Dedifferentiated amniotic fluid mesenchymal stem cell (primary cell): ENCODE results near the gene SLC35F6.
"Not testable (repeated sequence)": the region's sequence is repeated elsewhere in the genome, so short reads cannot be mapped to it uniquely, and the experiment has no call there.

Source experiments
- DNase-seq: peaks from one replicate; pipeline ENCODE4 v3.0.0-alpha.2; 2016; ENCODE audit errors: extremely low spot score

Gene SLC35F6

GRCh38 chr2:26756337-26756736, 7.7 kb upstream of the SLC35F6 start:
- no peak for DNase-seq

GRCh38 chr2:26757873-26758789, 6.0 kb upstream of the SLC35F6 start:
- DNase-seq: peak; percentile 96

- DNase-seq: no peak
Observed at GRCh38 chr2:26758790-26759321, 5.2 kb upstream of the SLC35F6 start.

DNA sequence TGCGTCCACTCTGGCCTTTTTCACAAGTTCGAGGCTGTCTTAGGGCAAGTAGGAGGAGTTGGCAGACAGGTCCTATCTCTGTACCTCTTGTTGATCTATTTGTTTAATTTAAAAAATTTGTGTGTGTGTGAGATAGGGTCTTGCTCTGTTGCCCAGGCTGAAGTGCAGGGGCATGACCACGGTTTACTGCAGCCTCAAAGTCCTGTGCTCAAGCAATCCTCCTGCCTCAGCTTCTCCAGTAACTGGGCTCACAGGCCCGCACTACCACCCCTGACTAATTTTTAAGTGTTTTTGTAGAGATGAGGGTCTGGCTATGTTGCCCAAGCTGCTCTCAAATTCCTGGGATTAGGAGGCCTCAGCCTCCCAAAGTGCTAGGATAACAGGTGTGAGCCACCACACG, 4.2 kb upstream of the SLC35F6 start:
- no peak for DNase-seq

- DNase-seq: not testable (repeated sequence)
Observed at GRCh38 chr2:26760991-26761390, 3.1 kb upstream of the SLC35F6 start.

DNA sequence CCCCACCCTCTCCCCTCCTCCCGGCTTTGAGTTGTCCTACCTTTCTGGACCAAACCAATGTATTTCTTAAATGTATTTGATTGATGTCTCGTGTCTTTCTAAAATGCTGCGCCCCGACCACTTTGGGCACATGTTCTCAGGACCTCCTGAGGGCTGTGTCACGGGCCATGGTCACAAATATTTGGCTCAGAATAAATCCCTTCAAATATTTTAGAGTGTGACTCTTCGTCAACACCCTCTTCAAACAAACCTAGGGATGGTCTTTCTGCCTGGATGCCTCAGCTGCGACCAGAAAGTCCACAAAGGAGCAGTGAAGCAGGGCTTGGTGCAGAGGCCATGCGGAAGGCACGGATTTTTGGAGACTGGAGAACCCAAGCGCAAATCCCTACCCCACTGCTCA, 1.1 kb upstream of the SLC35F6 start:
- no peak for DNase-seq

GRCh38 chr2:26764906-26765305, 822 bp downstream of the SLC35F6 start:
- no peak for DNase-seq

- DNase-seq: no peak
Observed at GRCh38 chr2:26765475-26766200, 1.6 kb downstream of the SLC35F6 start.

- DNase-seq: no peak
Observed at GRCh38 chr2:26767129-26767528, 3.0 kb downstream of the SLC35F6 start.

DNA sequence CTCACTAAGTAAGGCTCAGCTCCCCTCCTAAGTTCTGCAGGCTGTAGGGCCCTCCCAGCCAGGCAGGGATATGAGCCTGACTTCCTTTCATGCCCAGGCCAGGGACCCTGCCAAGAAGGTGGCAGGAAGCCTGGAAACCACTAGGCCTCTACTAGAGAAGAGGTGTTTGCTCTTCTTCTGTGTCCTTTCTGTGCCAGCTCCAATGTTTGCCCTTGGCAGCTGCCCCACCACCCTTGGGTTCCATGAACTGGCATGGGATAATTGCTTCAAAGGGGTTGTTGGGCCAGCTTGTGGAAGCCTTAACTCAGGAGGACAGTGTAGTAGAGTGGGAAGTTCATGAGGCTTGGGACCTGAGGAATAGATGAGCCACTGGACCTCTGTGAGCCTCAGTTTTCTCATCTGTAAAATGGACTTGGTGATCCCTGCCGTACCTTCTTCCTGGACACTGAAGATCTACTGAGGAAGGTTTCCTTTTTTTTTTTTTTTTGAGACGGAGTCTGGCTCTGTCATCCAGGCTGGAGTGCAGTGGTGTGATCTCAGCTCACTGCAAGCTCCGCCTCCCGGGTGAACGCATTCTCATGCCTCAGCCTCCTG, 3.9 kb downstream of the SLC35F6 start:
- DNase-seq: no peak

DNA sequence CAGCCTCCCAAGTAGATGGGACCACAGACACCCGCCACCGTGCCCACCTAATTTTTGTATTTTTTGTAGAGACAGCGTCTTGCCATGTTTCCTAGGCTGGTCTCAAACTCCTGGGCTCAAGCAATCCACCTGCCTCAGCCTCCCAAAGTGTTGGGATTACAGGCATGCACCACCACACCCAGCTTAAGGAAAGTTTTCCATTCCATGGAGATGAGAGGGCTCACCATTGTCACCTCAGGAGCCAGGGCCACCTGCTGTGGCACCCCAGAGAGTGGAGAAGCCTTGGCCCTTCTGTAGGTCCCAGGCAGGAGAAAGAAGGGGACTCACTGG, 4.6 kb downstream of the SLC35F6 start:
- no peak for DNase-seq

DNA sequence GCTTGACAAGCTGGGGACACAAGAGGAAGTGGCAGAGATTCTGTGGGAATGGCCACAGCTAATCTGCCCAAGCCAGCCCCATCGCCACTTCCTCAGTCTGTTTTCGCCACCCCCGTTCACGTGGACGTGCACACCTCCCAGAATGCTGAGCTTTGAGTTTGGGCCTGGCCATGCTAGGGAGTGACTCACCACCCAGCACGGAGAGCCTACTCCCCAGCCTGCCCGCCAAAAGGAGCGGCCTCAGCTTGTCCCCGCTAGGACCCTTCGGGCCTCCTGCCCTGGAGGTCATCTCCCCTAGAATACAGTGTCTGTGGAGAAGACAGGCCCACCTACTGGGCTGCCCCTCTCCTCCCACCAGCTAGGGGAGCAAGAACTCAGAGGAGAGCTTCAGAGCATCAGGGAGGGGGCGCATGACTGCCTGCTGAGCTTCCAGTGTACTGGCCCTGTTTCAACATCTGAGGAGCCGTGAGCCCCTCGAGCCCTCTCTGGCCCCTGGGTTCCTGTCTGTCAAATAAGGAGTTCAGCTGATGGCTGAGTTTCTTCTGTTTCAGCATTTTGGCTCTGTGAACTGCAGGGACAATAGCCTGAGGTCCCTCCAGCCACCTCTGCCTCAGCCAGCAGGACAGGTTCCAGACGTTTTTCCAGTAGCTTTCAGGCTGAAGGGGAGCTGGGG, 5.1 kb downstream of the SLC35F6 start:
- DNase-seq: no peak

DNA sequence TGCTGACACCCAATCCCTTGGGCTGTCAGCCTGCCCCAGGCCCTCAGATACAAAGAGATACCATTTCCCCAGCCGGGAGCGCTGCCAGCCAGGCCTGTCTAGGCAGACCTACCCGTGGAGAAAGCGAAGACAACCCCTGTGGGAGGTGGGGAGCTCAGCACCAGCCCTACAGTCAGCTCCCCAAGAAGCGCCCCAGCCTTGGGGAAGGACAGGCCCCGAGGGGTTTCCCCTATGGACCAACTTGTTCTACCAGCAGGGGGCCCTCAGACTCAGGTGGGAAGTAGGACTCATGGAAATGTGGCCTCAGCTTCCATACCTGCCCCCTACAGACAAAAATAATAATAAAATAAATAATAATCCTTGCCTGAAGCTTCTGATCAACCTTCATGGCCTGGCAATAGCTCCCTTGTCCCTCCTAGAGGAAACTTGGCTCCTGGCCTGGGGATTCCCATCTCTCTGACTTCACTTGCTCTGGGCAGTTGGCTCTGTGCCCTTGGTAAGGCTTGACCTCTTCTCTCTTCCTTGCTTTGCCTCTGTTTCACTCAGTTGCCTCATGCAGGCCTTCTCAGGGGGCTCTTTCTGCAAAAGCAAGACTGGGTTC, 7.0 kb downstream of the SLC35F6 start:
- peak; percentile 79 for DNase-seq

DNA sequence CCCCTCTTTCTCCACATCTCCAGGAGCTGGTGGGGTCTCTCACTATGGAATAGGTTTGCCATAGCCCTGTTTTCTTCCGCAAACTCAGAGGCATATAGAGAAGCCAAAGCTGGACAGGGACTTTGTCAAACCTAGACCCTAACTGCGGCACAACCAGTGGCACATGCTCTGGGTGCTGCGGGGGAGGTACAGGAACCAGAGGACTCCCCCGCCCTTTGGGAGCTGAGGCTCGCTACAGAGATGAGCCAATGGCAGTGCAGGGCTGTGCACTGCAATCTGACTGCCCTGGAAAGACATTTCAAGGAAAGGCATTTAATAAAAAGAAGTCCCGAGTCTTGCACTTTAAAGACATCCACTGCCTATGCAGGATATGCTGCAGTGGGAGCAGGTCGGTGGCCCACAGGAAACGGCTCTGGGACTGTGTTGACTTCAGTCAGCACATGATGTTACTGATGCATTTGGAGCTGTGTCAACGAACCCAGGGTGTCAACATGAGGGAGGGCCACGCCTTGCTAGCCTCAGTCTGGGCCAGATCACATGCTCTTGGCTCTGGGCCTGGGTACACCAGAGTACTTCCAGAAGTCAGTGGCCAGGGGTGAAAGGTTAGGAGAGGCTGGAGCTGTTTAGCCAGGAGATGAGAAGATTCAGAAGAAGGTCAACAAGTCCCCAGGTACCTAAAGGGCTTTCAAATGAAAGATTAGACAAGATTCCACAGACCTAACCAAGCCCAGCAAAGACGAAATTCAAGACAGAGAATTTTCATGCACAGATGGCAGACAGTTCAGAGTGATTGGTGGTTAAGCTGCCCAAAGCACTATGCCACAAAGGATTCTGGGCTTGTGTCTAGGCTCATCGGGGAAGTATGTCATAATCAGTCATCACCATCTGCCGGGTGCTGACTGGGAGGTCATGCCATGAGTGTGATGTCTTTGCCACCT, 8.2 kb downstream of the SLC35F6 start:
- no peak for DNase-seq

DNA sequence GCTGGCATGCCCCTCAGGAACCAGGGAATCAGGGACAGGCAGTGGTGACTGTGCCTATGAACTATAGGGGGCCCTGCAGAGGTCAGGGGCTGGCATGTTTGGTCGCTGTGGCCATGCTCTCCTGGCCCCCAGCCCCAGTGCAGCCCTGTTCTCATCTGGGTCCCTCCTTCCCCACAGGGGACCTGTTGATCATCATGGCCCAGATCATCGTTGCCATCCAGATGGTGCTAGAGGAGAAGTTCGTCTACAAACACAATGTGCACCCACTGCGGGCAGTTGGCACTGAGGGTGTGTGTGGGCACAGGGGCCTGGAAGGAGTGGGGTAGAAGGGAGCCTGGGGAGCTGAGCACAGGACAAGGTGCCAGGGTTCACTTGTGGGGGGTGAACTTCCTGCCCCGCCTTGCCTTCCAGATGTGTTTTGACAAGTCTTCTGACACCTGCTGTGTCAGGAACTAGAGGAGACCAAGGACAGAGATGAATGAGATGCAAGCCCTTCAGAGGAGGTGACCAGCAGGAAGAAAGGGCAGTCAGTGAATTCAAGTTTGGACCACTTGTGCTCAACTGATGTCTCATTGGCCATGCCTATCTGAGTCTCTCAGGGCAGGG, 12.2 kb downstream of the SLC35F6 start:
- no peak for DNase-seq

DNA sequence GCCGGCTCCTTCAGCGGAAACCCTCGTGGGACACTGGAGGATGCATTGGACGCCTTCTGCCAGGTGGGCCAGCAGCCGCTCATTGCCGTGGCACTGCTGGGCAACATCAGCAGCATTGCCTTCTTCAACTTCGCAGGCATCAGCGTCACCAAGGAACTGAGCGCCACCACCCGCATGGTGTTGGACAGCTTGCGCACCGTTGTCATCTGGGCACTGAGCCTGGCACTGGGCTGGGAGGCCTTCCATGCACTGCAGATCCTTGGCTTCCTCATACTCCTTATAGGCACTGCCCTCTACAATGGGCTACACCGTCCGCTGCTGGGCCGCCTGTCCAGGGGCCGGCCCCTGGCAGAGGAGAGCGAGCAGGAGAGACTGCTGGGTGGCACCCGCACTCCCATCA, 14.0 kb downstream of the SLC35F6 start:
- no peak for DNase-seq

DNA sequence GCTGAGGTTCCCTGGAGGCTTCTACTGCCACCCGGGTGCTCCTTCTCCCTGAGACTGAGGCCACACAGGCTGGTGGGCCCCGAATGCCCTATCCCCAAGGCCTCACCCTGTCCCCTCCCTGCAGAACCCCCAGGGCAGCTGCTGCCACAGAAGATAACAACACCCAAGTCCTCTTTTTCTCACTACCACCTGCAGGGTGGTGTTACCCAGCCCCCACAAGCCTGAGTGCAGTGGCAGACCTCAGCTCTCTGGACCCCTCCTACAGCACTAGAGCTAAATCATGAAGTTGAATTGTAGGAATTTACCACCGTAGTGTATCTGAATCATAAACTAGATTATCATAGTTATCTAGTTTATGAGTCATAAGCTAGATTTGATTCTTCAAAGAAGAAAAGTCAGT, 14.4 kb downstream of the SLC35F6 start:
- DNase-seq: no peak

- DNase-seq: no peak
Observed at GRCh38 chr2:26780203-26780760, 16.2 kb downstream of the SLC35F6 start.

DNA sequence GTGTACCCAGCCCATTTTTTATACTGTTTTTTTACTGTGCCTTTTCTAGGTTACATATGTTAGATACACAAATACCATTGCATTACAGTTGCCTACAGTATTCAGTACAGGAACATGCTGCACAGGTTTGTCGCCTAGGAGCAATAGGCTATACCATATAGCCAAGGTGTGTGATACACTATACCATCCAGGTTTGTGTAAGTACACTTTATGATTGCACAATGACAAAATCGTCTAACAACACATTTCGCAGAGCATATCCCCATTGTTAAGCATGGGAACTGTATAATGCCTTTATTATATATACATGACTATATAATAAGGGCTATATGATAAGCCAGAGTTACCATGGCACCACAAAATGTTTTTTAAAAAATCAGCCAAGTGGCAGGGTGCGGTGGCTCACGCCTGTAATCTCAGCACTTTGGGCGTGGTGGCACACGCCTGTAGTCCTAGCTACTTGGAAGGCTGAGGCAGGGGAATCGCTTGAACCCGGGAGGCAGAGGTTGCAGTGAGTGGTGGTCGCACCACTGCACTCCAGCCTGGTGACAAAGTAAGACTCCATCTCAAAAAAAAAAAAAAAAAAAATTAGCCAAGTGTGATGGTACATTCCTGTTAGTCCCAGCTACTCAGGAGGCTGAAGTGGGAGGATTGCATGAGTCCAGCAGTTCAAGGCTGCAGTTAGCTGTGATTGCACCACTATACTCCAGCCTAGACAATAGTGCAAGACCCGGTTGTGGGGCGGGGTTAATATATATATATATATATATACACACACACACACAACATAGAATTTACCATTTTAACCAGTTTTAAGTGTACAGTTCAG, 19.0 kb downstream of the SLC35F6 start:
- no peak for DNase-seq
